Stomach (tissue), 9 donors: ENCODE measurements around the gene NPAS3. TPM values are rescaled to one million over a fixed set of nuclear protein-coding genes. Genes with fewer than 3 reads are reported as not detected.

Experiments
- DNase-seq, 2 donors: peaks; one replicate each; pipeline versions ENCODE4 v3.0.0 to v3.0.0-alpha.2; 2013 to 2019
- H3K27ac ChIP-seq, 5 donors: fragments of 200-600 bp in 4 of 5; sonication (generic) in 4 of 5; one replicate each; pipeline ENCODE4 v1.5.1; 2013 to 2019; ENCODE audit warnings: mild to moderate bottlenecking in 1 of 5, moderate library complexity in 1 of 5
- H3K27me3 ChIP-seq, 3 donors: fragments of 200-600 bp; sonication (generic); one replicate each; pipeline ENCODE4 v1.5.1; 2017 to 2019; ENCODE audit warnings: mixed run types in 1 of 3
- H3K36me3 ChIP-seq, 4 donors: fragments of 200-600 bp; sonication (generic); 1 replicate in 3 of 4; 2 replicates in 1 of 4; pipeline ENCODE4 v1.5.1; 2016 to 2019
- H3K4me1 ChIP-seq, 4 donors: fragments of 200-600 bp; sonication (generic); one replicate each; pipeline ENCODE4 v1.5.1; 2016 to 2019
- H3K4me3 ChIP-seq, 4 donors: fragments of 200-600 bp; sonication (generic) in 3 of 4; one replicate each; pipeline ENCODE4 v1.5.1; 2016 to 2019; ENCODE audit warnings: mild to moderate bottlenecking in 1 of 4
- H3K9me3 ChIP-seq, 4 donors: fragments of 200-600 bp; sonication (generic); one replicate each; pipeline ENCODE4 v1.5.1; 2016 to 2019
- EP300 ChIP-seq: sonication (generic); formaldehyde crosslinking; IDR thresholded peaks from one replicate; pipeline ENCODE4 v1.6.1; 2017; ENCODE audit warnings: antibody characterized with exemption
- POLR2A ChIP-seq, 4 donors: fragments of 450-650 bp; IDR thresholded peaks; one replicate each; pipeline ENCODE4 v1.6.1; 2016; ENCODE audit warnings: antibody characterized with exemption in 4 of 4, control low read depth in 2 of 4, mild to moderate bottlenecking in 1 of 4, moderate library complexity in 1 of 4
- POLR2AphosphoS5 ChIP-seq, 3 donors: sonication (generic); formaldehyde crosslinking; IDR thresholded peaks; one replicate each; pipeline ENCODE4 v1.6.1; 2016; ENCODE audit warnings: antibody characterized with exemption in 3 of 3
- WGBS, 5 donors: extraction: QIAGEN DNeasy Blood & Tissue Kit in 3 of 5; methylation state at CpG; one replicate each; pipeline versions ENCODE4 v1.1.5 to v1.1.7; 2013 to 2018; 5-methylcytosine and 5-hydroxymethylcytosine counted together
- intact Hi-C: fragments of 100-400 bp; cut with DNase I; formaldehyde crosslinking; loops from one replicate; pipeline ENCODE4 v1.15.1; 2023; ENCODE audit warnings: low total_unique reads
- polyA plus RNA-seq, 3 donors: library from polyadenylated mRNA; stranded (reverse); fragments of 200-250 nt; gene quantifications; one replicate each; pipeline ENCODE4 v1.2.3, GENCODE V29; 2013
- total RNA-seq, 5 donors: library from RNA; depleted of rRNA; stranded (reverse); fragments of >200 nt; gene quantifications; one replicate each; pipeline versions ENCODE4 v1.1.0 to v1.2.3, GENCODE V29; 2014 to 2016
- TF ChIP-seq, protein P1 (sequence below), 7 experiments: fragments of 450-650 bp in 4 of 7; fragments of 200-600 bp in 3 of 7; sonication (generic) in 3 of 7; IDR thresholded peaks; one replicate each; pipeline ENCODE4 v1.5.1; 2016 to 2019; ENCODE audit warnings: antibody characterized with exemption in 7 of 7, control low read depth in 2 of 7, mild to moderate bottlenecking in 1 of 7
- donor health status: healthy with polysubstance abuse.
- donor health status: Bipolar disorder and iron deficiency.
- donor health status: healthy.

The NPAS3 gene
- total and polyA plus RNA-seq, 8 donors = under 0.01 to 7.9 (median 0.76) TPM; not detected in 1

DNA sequence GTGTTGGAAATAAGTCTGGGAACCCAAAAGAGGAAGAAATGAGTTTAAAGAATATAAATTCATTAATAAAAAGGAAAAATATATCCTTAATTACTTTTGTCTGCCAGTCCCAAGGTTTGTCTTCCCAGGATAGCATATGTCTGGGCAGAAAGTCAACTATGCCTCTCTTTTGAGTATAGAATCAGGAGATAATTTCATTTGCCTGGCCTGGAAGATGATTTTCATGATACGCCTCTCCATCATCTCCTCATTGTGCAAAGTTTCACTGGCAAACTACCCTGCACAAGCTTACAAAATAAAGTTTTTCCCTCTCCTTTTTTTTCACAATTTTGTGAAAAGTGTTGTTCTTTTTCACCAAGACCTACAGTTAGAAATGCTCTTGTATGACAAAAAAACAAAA lies 671.4 kb downstream of the NPAS3 start:
- no peaks in the 10 kb centered on the region for H3K4me1 ChIP-seq
- WGBS, 5 donors = 85 to 100% (median 95%) methylated on average over 1 of the region's 1 CpG
- TF ChIP-seq, protein P1, sequence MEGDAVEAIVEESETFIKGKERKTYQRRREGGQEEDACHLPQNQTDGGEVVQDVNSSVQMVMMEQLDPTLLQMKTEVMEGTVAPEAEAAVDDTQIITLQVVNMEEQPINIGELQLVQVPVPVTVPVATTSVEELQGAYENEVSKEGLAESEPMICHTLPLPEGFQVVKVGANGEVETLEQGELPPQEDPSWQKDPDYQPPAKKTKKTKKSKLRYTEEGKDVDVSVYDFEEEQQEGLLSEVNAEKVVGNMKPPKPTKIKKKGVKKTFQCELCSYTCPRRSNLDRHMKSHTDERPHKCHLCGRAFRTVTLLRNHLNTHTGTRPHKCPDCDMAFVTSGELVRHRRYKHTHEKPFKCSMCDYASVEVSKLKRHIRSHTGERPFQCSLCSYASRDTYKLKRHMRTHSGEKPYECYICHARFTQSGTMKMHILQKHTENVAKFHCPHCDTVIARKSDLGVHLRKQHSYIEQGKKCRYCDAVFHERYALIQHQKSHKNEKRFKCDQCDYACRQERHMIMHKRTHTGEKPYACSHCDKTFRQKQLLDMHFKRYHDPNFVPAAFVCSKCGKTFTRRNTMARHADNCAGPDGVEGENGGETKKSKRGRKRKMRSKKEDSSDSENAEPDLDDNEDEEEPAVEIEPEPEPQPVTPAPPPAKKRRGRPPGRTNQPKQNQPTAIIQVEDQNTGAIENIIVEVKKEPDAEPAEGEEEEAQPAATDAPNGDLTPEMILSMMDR (IDR thresholded peaks at IDR 0.05) = no peak
- TF ChIP-seq POLR2A (IDR thresholded peaks at IDR 0.05) (no peak), POLR2AphosphoS5 (IDR thresholded peaks at IDR 0.05) (no peak), EP300 (no peak)

DNA sequence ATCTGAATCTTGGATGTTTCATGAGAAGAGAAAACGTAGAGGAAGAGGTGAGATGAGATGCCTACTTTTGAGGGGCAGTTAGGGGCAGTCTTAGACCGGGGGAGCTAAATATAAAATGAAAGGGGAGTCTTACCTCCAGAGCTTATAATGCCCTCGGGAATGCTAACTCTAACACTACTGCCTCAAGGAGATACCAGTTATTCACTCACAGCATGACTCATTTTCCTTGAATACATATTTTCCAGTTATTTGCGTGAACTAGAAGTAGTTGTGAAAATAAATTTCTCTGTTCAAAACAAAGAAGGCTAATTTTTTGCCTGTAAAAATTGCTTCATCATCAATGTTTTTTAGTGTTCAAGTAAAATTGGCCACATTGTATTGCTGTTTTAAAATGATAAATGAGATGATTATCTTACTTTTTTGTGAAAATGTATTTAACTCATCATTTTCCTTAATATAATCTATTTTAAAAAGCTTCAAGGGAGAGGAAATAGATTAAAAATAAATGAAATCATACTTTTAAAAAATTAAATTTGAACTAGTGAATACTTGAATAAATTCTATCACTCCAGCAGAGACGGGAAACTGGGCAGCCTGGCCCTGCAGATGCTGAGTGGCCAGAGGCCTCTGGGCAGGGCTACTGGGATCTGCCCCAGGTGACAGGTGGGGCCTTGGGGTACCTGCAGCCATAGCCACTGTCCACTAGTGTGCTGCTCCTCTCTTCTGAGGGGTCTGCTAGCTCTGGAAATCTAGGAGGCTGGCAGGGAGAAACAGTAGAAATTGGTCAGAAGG lies 672.9 kb downstream of the NPAS3 start:
- Histone ChIP-seq H3K36me3 (no peaks in the 10 kb centered on the region), H3K4me1 (no peaks in the 10 kb centered on the region), H3K9me3 (no peaks in the 10 kb centered on the region), H3K4me3 (no peak overlapping the region), H3K27ac (no peak overlapping the region), H3K27me3 (no peaks in the 10 kb centered on the region)
- TF ChIP-seq POLR2A (IDR thresholded peaks at IDR 0.05) (no peak), POLR2AphosphoS5 (IDR thresholded peaks at IDR 0.05) (no peak), EP300 (no peak)
- TF ChIP-seq, protein P1 (IDR thresholded peaks at IDR 0.05) = no peak
- no peak for DNase-seq
- 75 to 87% (median 83%) methylated on average over 5 of the region's 5 CpGs for WGBS, 5 donors
- intact Hi-C loops = no loop called here

More for the DNA sequence above, 671.4 kb downstream of the NPAS3 start:
- no peaks in the 10 kb centered on the region for H3K27me3 ChIP-seq
- no peak overlapping the region for H3K27ac ChIP-seq
- no peaks in the 10 kb centered on the region for H3K36me3 ChIP-seq
- DNase-seq = no peak
- intact Hi-C loops = no loop called here
- H3K4me3 ChIP-seq = no peak overlapping the region
- no peaks in the 10 kb centered on the region for H3K9me3 ChIP-seq

DNA sequence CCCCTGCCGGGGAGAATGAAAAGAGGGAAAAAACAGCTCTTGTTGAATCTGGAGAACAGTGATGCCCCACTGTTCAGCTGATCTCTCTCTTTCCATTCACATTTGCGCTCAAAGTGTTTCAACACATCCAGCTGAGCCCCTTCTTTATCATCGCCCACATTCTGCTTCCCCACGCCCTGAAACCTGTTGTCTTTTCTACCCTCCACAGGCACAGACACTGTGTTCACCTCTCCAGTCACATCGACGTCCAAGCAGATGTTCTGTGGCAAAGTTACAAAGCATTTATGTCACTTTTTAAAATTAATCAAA lies 673.5 kb downstream of the NPAS3 start:
- 58 to 80% (median 74%) methylated on average over 6 of the region's 6 CpGs for WGBS, 5 donors
- intact Hi-C loops = no loop called here
- TF ChIP-seq EP300 (no peak), POLR2A (IDR thresholded peaks at IDR 0.05) (no peak), POLR2AphosphoS5 (IDR thresholded peaks at IDR 0.05) (no peak)
- TF ChIP-seq, protein P1 (IDR thresholded peaks at IDR 0.05) = no peak

DNA sequence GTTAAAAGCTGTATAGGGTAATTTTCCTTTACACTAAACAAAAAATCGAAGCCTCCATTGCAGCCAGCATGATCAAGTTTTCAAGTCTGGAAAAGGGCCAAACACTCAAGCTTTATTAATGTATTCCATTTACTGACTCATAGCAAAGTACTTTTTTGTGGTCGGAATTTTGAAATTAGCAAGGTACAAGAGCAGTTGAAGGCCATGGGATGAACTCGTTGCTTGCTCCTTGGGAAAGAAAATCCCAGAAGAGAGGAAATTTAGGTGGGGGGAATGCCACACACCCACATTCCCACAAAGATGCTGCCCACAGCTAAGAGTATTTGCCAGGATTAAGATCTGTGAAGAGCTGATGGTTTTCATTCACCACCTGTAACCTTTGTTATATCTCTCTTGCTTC lies 678.5 kb downstream of the NPAS3 start:
- H3K4me1 ChIP-seq = no peaks in the 10 kb centered on the region

More for the DNA sequence above, 673.5 kb downstream of the NPAS3 start:
- no peak overlapping the region for H3K4me3 ChIP-seq
- no peaks in the 10 kb centered on the region for H3K36me3 ChIP-seq
- no peak overlapping the region for H3K27ac ChIP-seq
- no peaks in the 10 kb centered on the region for H3K9me3 ChIP-seq
- no peaks in the 10 kb centered on the region for H3K4me1 ChIP-seq
- no peaks in the 10 kb centered on the region for H3K27me3 ChIP-seq
- no peak for DNase-seq

More for the DNA sequence above, 678.5 kb downstream of the NPAS3 start:
- no peak overlapping the region for H3K27ac ChIP-seq
- 47 to 71% (median 57%) methylated on average over 3 of the region's 3 CpGs for WGBS, 5 donors
- intact Hi-C loops = no loop called here
- no peaks in the 10 kb centered on the region for H3K27me3 ChIP-seq
- H3K36me3 ChIP-seq = no peaks in the 10 kb centered on the region
- H3K4me3 ChIP-seq = no peak overlapping the region
- TF ChIP-seq POLR2AphosphoS5 (IDR thresholded peaks at IDR 0.05) (no peak), EP300 (no peak), POLR2A (IDR thresholded peaks at IDR 0.05) (no peak)
- TF ChIP-seq, protein P1 (IDR thresholded peaks at IDR 0.05) = no peak
- DNase-seq = peak in 1 of 2 donors; percentile 21
- H3K9me3 ChIP-seq = no peaks in the 10 kb centered on the region
